Neuronal stem cell (in vitro differentiated cells): ENCODE measurements around the gene PXK.

Experiments
- DNase-seq: peaks from one replicate; pipeline ENCODE4 v3.0.0-alpha.2; 2013; ENCODE audit warnings: low spot score
- H2AFZ ChIP-seq: one replicate; pipeline ENCODE4 v1.6.1; 2013; ENCODE audit warnings: mild to moderate bottlenecking, low read length, inconsistent platforms
- H2AK5ac ChIP-seq: 2 replicates; pipeline ENCODE4 v1.6.1; 2013; ENCODE audit warnings: low read depth, mild to moderate bottlenecking, inconsistent platforms, low read length, moderate library complexity, mixed read lengths
- H2BK120ac ChIP-seq: 2 replicates; pipeline ENCODE4 v1.6.1; 2013; ENCODE audit warnings: low read depth, mild to moderate bottlenecking, inconsistent platforms, low read length, moderate library complexity, mixed read lengths
- H2BK12ac ChIP-seq: one replicate; pipeline ENCODE4 v1.6.1; 2013; ENCODE audit warnings: low read length, inconsistent platforms
- H2BK15ac ChIP-seq: 2 replicates; pipeline ENCODE4 v1.6.1; 2013; ENCODE audit warnings: mild to moderate bottlenecking, low read length, inconsistent platforms, mixed read lengths
- H2BK5ac ChIP-seq: one replicate; pipeline ENCODE4 v1.6.1; 2013; ENCODE audit warnings: inconsistent platforms, mild to moderate bottlenecking, low read length, moderate library complexity
- H3K14ac ChIP-seq: one replicate; pipeline ENCODE4 v1.6.1; 2013; ENCODE audit warnings: low read length, inconsistent platforms
- H3K18ac ChIP-seq: 2 replicates; pipeline ENCODE4 v1.6.1; 2013; ENCODE audit warnings: low read length, inconsistent platforms
- H3K23ac ChIP-seq: 2 replicates; pipeline ENCODE4 v1.6.1; 2013; ENCODE audit warnings: low read depth, mild to moderate bottlenecking, mixed read lengths, low read length, inconsistent platforms; ENCODE audit not compliant: poor library complexity
- H3K27ac ChIP-seq: replicated peaks from 3 replicates; pipeline ENCODE4 v1.5.1; 2013; ENCODE audit warnings: low read length, inconsistent platforms
- H3K27me3 ChIP-seq, 3 experiments: 2 replicates each; pipeline ENCODE4 v1.6.1; 2013; ENCODE audit warnings: low read length in 3 of 3, mild to moderate bottlenecking in 2 of 3, inconsistent platforms in 1 of 3, low read depth in 1 of 3, mixed read lengths in 1 of 3, moderate library complexity in 1 of 3; ENCODE audit not compliant: control insufficient read depth in 3 of 3, insufficient read depth in 3 of 3
- H3K36me3 ChIP-seq, 2 donors: replicated peaks in 1 of 2; 2 replicates each; pipeline ENCODE4 v1.6.1; 2013; ENCODE audit warnings: low read length in 2 of 2; ENCODE audit not compliant: control insufficient read depth in 2 of 2, insufficient read depth in 2 of 2
- H3K4ac ChIP-seq: 2 replicates; pipeline ENCODE4 v1.6.1; 2013; ENCODE audit warnings: inconsistent platforms, mild to moderate bottlenecking, low read length, moderate library complexity
- H3K4me1 ChIP-seq, 2 donors: 1 replicate in 1 of 2; 2 replicates in 1 of 2; pipeline ENCODE4 v1.6.1; 2013; ENCODE audit warnings: low read length in 2 of 2, low read depth in 1 of 2; ENCODE audit not compliant: control insufficient read depth in 2 of 2, insufficient read depth in 1 of 2
- H3K4me2 ChIP-seq: one replicate; pipeline ENCODE4 v1.6.1; 2013; ENCODE audit warnings: mild to moderate bottlenecking, low read length, inconsistent platforms; ENCODE audit not compliant: insufficient read depth, poor library complexity, severe bottlenecking
- H3K4me3 ChIP-seq, 2 donors: 2 replicates each; pipeline ENCODE4 v1.5.1; 2013; ENCODE audit warnings: low read length in 2 of 2, mild to moderate bottlenecking in 2 of 2, inconsistent platforms in 1 of 2, moderate library complexity in 1 of 2
- H3K79me1 ChIP-seq: one replicate; pipeline ENCODE4 v1.6.1; 2013; ENCODE audit warnings: low read depth, mild to moderate bottlenecking, inconsistent platforms, low read length, moderate library complexity
- H3K9ac ChIP-seq: one replicate; pipeline ENCODE4 v1.6.1; 2013; ENCODE audit warnings: mild to moderate bottlenecking, low read depth, low read length, inconsistent platforms; ENCODE audit not compliant: poor library complexity
- H3K9me3 ChIP-seq, 2 donors: replicated peaks in 1 of 2; 2 replicates each; pipeline versions ENCODE3 to v1.6.1; 2013; ENCODE audit warnings: low read length in 2 of 2, mild to moderate bottlenecking in 2 of 2, inconsistent platforms in 1 of 2, low read depth in 1 of 2, mixed read lengths in 1 of 2, moderate library complexity in 1 of 2; ENCODE audit not compliant: control insufficient read depth in 2 of 2, insufficient read depth in 1 of 2
- H4K8ac ChIP-seq: one replicate; pipeline ENCODE4 v1.6.1; 2013; ENCODE audit warnings: low read depth, mild to moderate bottlenecking, inconsistent platforms, low read length, moderate library complexity
- H4K91ac ChIP-seq: one replicate; pipeline ENCODE4 v1.6.1; 2013; ENCODE audit warnings: low read length, low read depth, mild to moderate bottlenecking, inconsistent platforms; ENCODE audit not compliant: poor library complexity
- WGBS, 2 donors: extraction: QIAGEN DNeasy Blood & Tissue Kit; methylation state at CpG; one replicate each; pipeline ENCODE4 v1.1.7; 2013; ENCODE audit warnings: missing lambda C conversion rate in 2 of 2, mixed read lengths in 1 of 2; ENCODE audit not compliant: insufficient read length in 2 of 2, insufficient replicate concordance in 1 of 2; ENCODE audit errors: extremely low coverage in 2 of 2; 5-methylcytosine and 5-hydroxymethylcytosine counted together

The PXK gene

DNA sequence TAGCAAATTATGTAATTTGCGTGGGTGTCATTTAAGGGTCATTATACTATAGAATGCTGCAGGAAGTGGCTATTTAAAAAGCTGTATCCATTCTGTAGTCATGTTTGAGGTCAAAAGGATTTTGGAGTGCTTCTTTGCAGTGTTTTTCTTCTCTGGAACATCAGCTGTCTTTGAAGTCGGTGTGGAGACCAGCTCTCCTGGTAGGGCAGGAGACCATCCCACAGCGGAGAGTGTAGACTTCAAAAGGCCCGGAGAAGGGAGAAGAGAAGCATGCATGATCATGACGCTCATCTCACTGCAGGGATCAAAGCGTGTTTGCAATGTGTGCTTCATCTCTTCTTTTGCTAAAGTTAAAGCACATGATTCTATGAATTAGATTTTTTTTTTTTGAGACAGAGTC is 19.9 kb downstream of the PXK start:
- H3K23ac ChIP-seq: no peak overlapping the region

GRCh38 chr3:58353722-58354553 is 21.2 kb downstream of the PXK start:
- Histone ChIP-seq H3K9me3 (no peaks in the 10 kb centered on the region), H2AK5ac (no peak overlapping the region), H2BK12ac (no peak overlapping the region), H3K27ac (no peak overlapping the region), H3K23ac (no peak overlapping the region), H2AFZ (no peak overlapping the region), H3K4me3 (no peak overlapping the region), H2BK5ac (no peak overlapping the region), H3K9ac (no peak overlapping the region), H3K18ac (no peak overlapping the region), H3K14ac (no peak overlapping the region), H3K4me1 (no peaks in the 10 kb centered on the region), H3K4me2 (no peak overlapping the region), H2BK15ac (no peak overlapping the region), H3K4ac (no peak overlapping the region), H3K79me1 (no peaks in the 10 kb centered on the region), H4K91ac (no peak overlapping the region), H2BK120ac (no peak overlapping the region), H3K27me3 (no peaks in the 10 kb centered on the region), H3K36me3 (no peaks in the 10 kb centered on the region), H4K8ac (no peak overlapping the region)
- no peak for DNase-seq
- WGBS, 2 donors: no CpG with 5 or more reads among the region's 8 CpGs

More for the DNA sequence above, 19.9 kb downstream of the PXK start:
- H2BK5ac ChIP-seq: no peak overlapping the region
- H2AFZ ChIP-seq: no peak overlapping the region
- no peak overlapping the region for H3K14ac ChIP-seq
- H3K4ac ChIP-seq: no peak overlapping the region
- no CpG with 5 or more reads among the region's 6 CpGs for WGBS, 2 donors
- no peak overlapping the region for H4K91ac ChIP-seq
- H3K4me2 ChIP-seq: no peak overlapping the region
- no peak overlapping the region for H2BK12ac ChIP-seq
- no peaks in the 10 kb centered on the region for H3K79me1 ChIP-seq
- H2BK120ac ChIP-seq: no peak overlapping the region
- H2AK5ac ChIP-seq: no peak overlapping the region
- no peak overlapping the region for H3K27ac ChIP-seq
- H3K9ac ChIP-seq: no peak overlapping the region
- no peaks in the 10 kb centered on the region for H3K36me3 ChIP-seq
- H3K4me3 ChIP-seq: no peak overlapping the region
- no peaks in the 10 kb centered on the region for H3K4me1 ChIP-seq
- no peak overlapping the region for H3K18ac ChIP-seq
- H3K27me3 ChIP-seq: no peaks in the 10 kb centered on the region
- no peak overlapping the region for H4K8ac ChIP-seq
- no peak overlapping the region for H2BK15ac ChIP-seq
- DNase-seq: no peak
- H3K9me3 ChIP-seq: no peaks in the 10 kb centered on the region

DNA sequence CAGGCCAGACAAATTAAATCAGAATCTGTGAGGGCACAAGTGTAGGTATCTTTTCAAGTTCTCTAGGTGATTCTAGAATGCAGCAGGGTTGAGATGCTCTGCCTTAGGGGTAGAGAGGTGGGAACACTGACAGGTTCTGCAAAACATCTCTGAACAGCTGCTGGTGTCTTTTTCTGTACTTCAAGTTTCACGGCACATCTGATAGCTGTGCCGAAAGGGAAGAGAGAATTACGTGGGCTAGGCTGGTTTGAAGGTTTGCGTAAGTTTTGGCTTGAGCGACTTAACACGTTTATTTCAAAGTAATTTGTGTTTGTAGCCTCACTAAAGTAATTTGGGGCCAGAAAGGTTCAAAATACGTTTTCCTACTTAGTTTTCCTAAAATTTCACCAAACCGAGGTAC is 22.5 kb downstream of the PXK start:
- H3K79me1 ChIP-seq: no peaks in the 10 kb centered on the region
- H3K9me3 ChIP-seq: no peaks in the 10 kb centered on the region
- no peak overlapping the region for H3K4ac ChIP-seq
- no peak overlapping the region for H3K9ac ChIP-seq
- no peaks in the 10 kb centered on the region for H3K4me1 ChIP-seq
- H3K14ac ChIP-seq: no peak overlapping the region
- no peak overlapping the region for H3K23ac ChIP-seq
- no peak overlapping the region for H3K4me2 ChIP-seq
- no peak for DNase-seq
- no peak overlapping the region for H2AFZ ChIP-seq
- H2BK5ac ChIP-seq: no peak overlapping the region
- WGBS, 2 donors: no CpG with 5 or more reads among the region's 8 CpGs
- no peak overlapping the region for H3K4me3 ChIP-seq
- no peak overlapping the region for H4K91ac ChIP-seq
- H4K8ac ChIP-seq: no peak overlapping the region
- H3K27me3 ChIP-seq: no peaks in the 10 kb centered on the region
- no peak overlapping the region for H3K27ac ChIP-seq
- no peaks in the 10 kb centered on the region for H3K36me3 ChIP-seq
- H3K18ac ChIP-seq: no peak overlapping the region
- H2BK12ac ChIP-seq: no peak overlapping the region
- no peak overlapping the region for H2BK120ac ChIP-seq
- no peak overlapping the region for H2BK15ac ChIP-seq
- no peak overlapping the region for H2AK5ac ChIP-seq

- H3K9me3 ChIP-seq: no peaks in the 10 kb centered on the region
- H3K27me3 ChIP-seq: no peaks in the 10 kb centered on the region
- WGBS, 2 donors: no CpG with 5 or more reads among the region's 4 CpGs
- no peaks in the 10 kb centered on the region for H3K4me1 ChIP-seq
- no peak for DNase-seq
- H2BK12ac ChIP-seq: no peak overlapping the region
- no peak overlapping the region for H3K27ac ChIP-seq
- H4K91ac ChIP-seq: no peak overlapping the region
- H3K36me3 ChIP-seq: no peaks in the 10 kb centered on the region
- no peak overlapping the region for H2BK5ac ChIP-seq
- H3K4ac ChIP-seq: no peak overlapping the region
- no peak overlapping the region for H2BK120ac ChIP-seq
- no peak overlapping the region for H3K9ac ChIP-seq
- H3K4me2 ChIP-seq: no peak overlapping the region
- no peaks in the 10 kb centered on the region for H3K79me1 ChIP-seq
- no peak overlapping the region for H2AK5ac ChIP-seq
- no peak overlapping the region for H3K18ac ChIP-seq
- no peak overlapping the region for H3K4me3 ChIP-seq
- H2BK15ac ChIP-seq: no peak overlapping the region
- H2AFZ ChIP-seq: no peak overlapping the region
- H3K14ac ChIP-seq: no peak overlapping the region
- no peak overlapping the region for H4K8ac ChIP-seq
- no peak overlapping the region for H3K23ac ChIP-seq
Observed at GRCh38 chr3:58356054-58356453, 23.4 kb downstream of the PXK start.
